H9 (cell line): ENCODE data around the gene PLA2G4E. TPM values are rescaled to one million over a fixed set of nuclear protein-coding genes. Genes with fewer than 3 reads are reported as not detected.

Experiments used
- DNase-seq: peaks from one replicate; pipeline ENCODE4 v3.0.0-alpha.2; 2017
- H2AFZ ChIP-seq: one replicate; pipeline ENCODE4 v1.6.1; 2013; ENCODE audit warnings: mild to moderate bottlenecking, low read length, control low read depth, moderate library complexity
- H2AK5ac ChIP-seq: 2 replicates; pipeline ENCODE4 v1.6.1; 2013; ENCODE audit warnings: low read length, control low read depth, mixed read lengths; ENCODE audit not compliant: insufficient read length
- H2BK120ac ChIP-seq: one replicate; pipeline ENCODE4 v1.6.1; 2013; ENCODE audit warnings: low read depth, mild to moderate bottlenecking, low read length, control low read depth, inconsistent platforms; ENCODE audit not compliant: poor library complexity, severe bottlenecking
- H2BK12ac ChIP-seq: 2 replicates; pipeline ENCODE4 v1.6.1; 2013; ENCODE audit warnings: low read length, control low read depth, mixed read lengths, low read depth; ENCODE audit not compliant: insufficient read length
- H2BK15ac ChIP-seq: 2 replicates; pipeline ENCODE4 v1.6.1; 2013; ENCODE audit warnings: low read depth, low read length, control low read depth
- H2BK20ac ChIP-seq: one replicate; pipeline ENCODE4 v1.6.1; 2013; ENCODE audit warnings: low read depth, mild to moderate bottlenecking, low read length, control low read depth, inconsistent platforms; ENCODE audit not compliant: poor library complexity, severe bottlenecking
- H2BK5ac ChIP-seq: 2 replicates; pipeline ENCODE4 v1.6.1; 2013; ENCODE audit warnings: low read length, control low read depth, mixed read lengths; ENCODE audit not compliant: insufficient read length
- H3K14ac ChIP-seq: 2 replicates; pipeline ENCODE4 v1.6.1; 2013; ENCODE audit warnings: low read length, control low read depth; ENCODE audit not compliant: insufficient read depth
- H3K18ac ChIP-seq: 2 replicates; pipeline ENCODE4 v1.6.1; 2013; ENCODE audit warnings: low read depth, mild to moderate bottlenecking, mixed read lengths, low read length, control low read depth; ENCODE audit not compliant: insufficient read length
- H3K23ac ChIP-seq: 2 replicates; pipeline ENCODE4 v1.6.1; 2013; ENCODE audit warnings: low read length, control low read depth, mixed read lengths, low read depth; ENCODE audit not compliant: insufficient read length
- H3K23me2 ChIP-seq: 2 replicates; pipeline ENCODE4 v1.6.1; 2013; ENCODE audit warnings: low read depth, mild to moderate bottlenecking, mixed read lengths, low read length, control low read depth; ENCODE audit not compliant: insufficient read length, poor library complexity, severe bottlenecking
- H3K27ac ChIP-seq: 2 replicates; pipeline ENCODE4 v1.5.1; 2013; ENCODE audit warnings: low read length, control low read depth, mixed read lengths, low read depth; ENCODE audit not compliant: insufficient read length
- H3K27me3 ChIP-seq: 2 replicates; pipeline ENCODE4 v1.6.1; 2013; ENCODE audit warnings: low read length, control low read depth, inconsistent platforms; ENCODE audit not compliant: insufficient read depth
- H3K4ac ChIP-seq: 2 replicates; pipeline ENCODE4 v1.6.1; 2013; ENCODE audit warnings: low read depth, mild to moderate bottlenecking, control low read depth, inconsistent platforms, low read length, moderate library complexity
- H3K4me1 ChIP-seq: 2 replicates; pipeline ENCODE4 v1.6.1; 2013; ENCODE audit warnings: low read length, control low read depth, inconsistent platforms; ENCODE audit not compliant: insufficient read depth
- H3K4me2 ChIP-seq: 2 replicates; pipeline ENCODE4 v1.6.1; 2013; ENCODE audit warnings: low read length, control low read depth, mixed read lengths; ENCODE audit not compliant: insufficient read length, insufficient read depth
- H3K56ac ChIP-seq: 2 replicates; pipeline ENCODE4 v1.6.1; 2013; ENCODE audit warnings: low read depth, mild to moderate bottlenecking, mixed read lengths, low read length, control low read depth; ENCODE audit not compliant: insufficient read length
- H3K79me1 ChIP-seq: 2 replicates; pipeline ENCODE4 v1.6.1; 2013; ENCODE audit warnings: low read depth, mild to moderate bottlenecking, moderate library complexity, low read length, control low read depth, inconsistent platforms; ENCODE audit not compliant: insufficient read depth, poor library complexity, severe bottlenecking
- H3K79me2 ChIP-seq: 2 replicates; pipeline ENCODE4 v1.6.1; 2013; ENCODE audit warnings: low read length, control low read depth, inconsistent platforms; ENCODE audit not compliant: insufficient read depth
- H3K9ac ChIP-seq: 2 replicates; pipeline ENCODE4 v1.6.1; 2013; ENCODE audit warnings: low read length, control low read depth, mixed read lengths; ENCODE audit not compliant: insufficient read length; ENCODE audit errors: extremely low read depth
- H3K9me3 ChIP-seq: one replicate; pipeline ENCODE4 v1.6.1; 2013; ENCODE audit warnings: low read depth, low read length, inconsistent platforms; ENCODE audit not compliant: control insufficient read depth
- H3T11ph ChIP-seq: one replicate; pipeline ENCODE4 v1.6.1; 2013; ENCODE audit warnings: mild to moderate bottlenecking, low read length, control low read depth, inconsistent platforms
- H4K20me1 ChIP-seq: one replicate; pipeline ENCODE4 v1.6.1; 2013; ENCODE audit not compliant: control insufficient read depth, insufficient read length, insufficient read depth
- H4K5ac ChIP-seq: 2 replicates; pipeline ENCODE4 v1.6.1; 2013; ENCODE audit warnings: low read depth, mild to moderate bottlenecking, mixed read lengths, low read length, control low read depth; ENCODE audit not compliant: insufficient read length
- H4K8ac ChIP-seq: replicated peaks from 2 replicates; pipeline ENCODE4 v1.6.1; 2013; ENCODE audit warnings: low read length, control low read depth, mixed read lengths, low read depth; ENCODE audit not compliant: insufficient read length
- H4K91ac ChIP-seq: 2 replicates; pipeline ENCODE4 v1.6.1; 2013; ENCODE audit warnings: low read depth, mild to moderate bottlenecking, moderate library complexity, mixed read lengths, low read length, control low read depth; ENCODE audit not compliant: insufficient read length
- H3K27ac Mint-ChIP-seq, 3 experiments: 2 replicates in 2 of 3; 3 replicates in 1 of 3; pipeline ENCODE4 v1.8.0; 2020 to 2021; ENCODE audit warnings: mixed read lengths in 3 of 3, mild to moderate bottlenecking in 1 of 3, moderate library complexity in 1 of 3
- H3K27me3 Mint-ChIP-seq: 2 replicates; pipeline ENCODE4 v1.8.0; 2021; ENCODE audit warnings: low read depth, mild to moderate bottlenecking, moderate library complexity, mixed read lengths
- H3K36me3 Mint-ChIP-seq, 3 experiments: 2 replicates in 2 of 3; 3 replicates in 1 of 3; pipeline ENCODE4 v1.8.0; 2020 to 2021; ENCODE audit warnings: low read depth in 3 of 3, mixed read lengths in 3 of 3; ENCODE audit not compliant: insufficient read depth in 1 of 3
- H3K4me1 Mint-ChIP-seq, 2 experiments: 2 replicates each; pipeline ENCODE4 v1.8.0; 2020; ENCODE audit warnings: mixed read lengths in 2 of 2
- H3K4me3 Mint-ChIP-seq, 2 experiments: 2 replicates in 1 of 2; 3 replicates in 1 of 2; pipeline ENCODE4 v1.8.0; 2020 to 2021; ENCODE audit warnings: mild to moderate bottlenecking in 2 of 2, mixed read lengths in 2 of 2, moderate library complexity in 1 of 2
- H3K9me3 Mint-ChIP-seq, 2 experiments: 2 replicates in 1 of 2; 3 replicates in 1 of 2; pipeline ENCODE4 v1.8.0; 2020; ENCODE audit warnings: mild to moderate bottlenecking in 2 of 2, mixed read lengths in 2 of 2, moderate library complexity in 1 of 2
- CTCF ChIP-seq: fragments of 200-600 bp; sonication (generic); conservative IDR thresholded peaks from 3 replicates; pipeline ENCODE4 v1.8.0; 2021; ENCODE audit warnings: antibody characterized with exemption, mild to moderate bottlenecking
- WGBS: extraction: QIAGEN DNeasy Blood & Tissue Kit; methylation state at CpG from one replicate; pipeline ENCODE4 v1.1.7; 2013; ENCODE audit warnings: missing lambda C conversion rate, low lambda C conversion rate, mixed read lengths; ENCODE audit not compliant: insufficient read length; ENCODE audit errors: extremely low coverage; 5-methylcytosine and 5-hydroxymethylcytosine counted together
- total RNA-seq: library from RNA; stranded (reverse); gene quantifications from 2 replicates; pipeline ENCODE4 v1.2.1, GENCODE V29; 2021

PLA2G4E gene
- total RNA-seq, 1 experiment from 2014 or later = not detected

- WGBS = no CpG with 5 or more reads among the region's 12 CpGs
- no peak overlapping the region for H3K4me3 Mint-ChIP-seq
- no peak for TF ChIP-seq CTCF
Measured at GRCh38 chr15:42063122-42063848, 42.4 kb upstream of the PLA2G4E start.

More at GRCh38 chr15:42063122-42063848, 42.4 kb upstream of the PLA2G4E start:
- Histone ChIP-seq H2BK15ac (no peak overlapping the region), H3K9me3 (no peaks in the 10 kb centered on the region), H3T11ph (no peak overlapping the region), H3K79me2 (no peaks in the 10 kb centered on the region), H3K23ac (no peak overlapping the region), H2AK5ac (no peak overlapping the region), H3K18ac (no peak overlapping the region), H2BK5ac (no peak overlapping the region), H2BK120ac (no peak overlapping the region), H3K4me2 (no peak overlapping the region), H3K14ac (no peak overlapping the region), H2BK20ac (no peak overlapping the region), H4K5ac (no peak overlapping the region), H2BK12ac (no peak overlapping the region), H2AFZ (no peak overlapping the region), H3K9ac (no peak overlapping the region), H4K8ac (no peak overlapping the region), H3K4ac (no peak overlapping the region), H4K20me1 (no peaks in the 10 kb centered on the region), H3K27me3 (no peaks in the 10 kb centered on the region), H3K79me1 (no peaks in the 10 kb centered on the region), H4K91ac (no peak overlapping the region), H3K4me1 (no peaks in the 10 kb centered on the region), H3K56ac (no peak overlapping the region), H3K27ac (no peak overlapping the region), H3K23me2 (no peaks in the 10 kb centered on the region)
- Mint-ChIP-seq H3K36me3 (no peaks in the 10 kb centered on the region), H3K9me3 (no peaks in the 10 kb centered on the region; a peak in 1 of 5 replicates), H3K4me1 (peaks cover 2 to 4% of the 10 kb centered on the region in 2 experiments; a peak in 3 of 4 replicates), H3K27me3 (peaks cover 1% of the 10 kb centered on the region), H3K27ac (no peak overlapping the region)
- no peak for DNase-seq
